ENCODE results near the gene ANAPC5.
A peak's percentile ranks its signal among the peaks of the same experiment; 100 is the strongest.
"Not testable (repeated sequence)": the region's sequence is repeated elsewhere in the genome, so short reads cannot be mapped to it uniquely, and the experiment has no call there.

ANAPC5 gene

GRCh38 chr12:121325922-121326396 lies 26.3 kb downstream of the ANAPC5 start:
- no peak for DNase-seq (ENCODE audit: low read depth, low spot score)
- peak overlapping the region; percentile 32 for H3K27ac ChIP-seq

DNA sequence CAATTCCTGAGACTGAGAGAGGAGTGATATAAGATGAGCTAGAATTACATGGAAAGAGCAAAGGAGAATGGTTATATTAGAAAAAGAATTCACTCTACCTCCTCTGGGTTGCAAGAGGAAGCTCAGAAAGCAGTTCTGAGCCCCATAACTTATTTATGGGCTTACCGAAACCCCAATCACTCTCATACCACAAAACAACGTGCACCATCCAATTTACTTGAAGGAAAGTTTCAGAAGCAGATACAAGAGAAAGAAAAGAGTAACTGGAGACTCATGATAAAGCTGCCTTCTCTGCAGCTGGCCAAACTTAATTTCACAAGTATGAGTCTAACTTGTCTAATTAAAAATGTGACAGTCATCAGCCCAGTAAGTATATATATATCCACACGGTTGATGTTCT lies 28.3 kb downstream of the ANAPC5 start:
- DNase-seq (ENCODE audit: low read depth, low spot score), result no peak
- H3K27ac ChIP-seq, result no peak overlapping the region

GRCh38 chr12:121318121-121318520 lies 34.1 kb downstream of the ANAPC5 start:
- H3K27ac ChIP-seq, result no peak overlapping the region
- DNase-seq (ENCODE audit: low read depth, low spot score), result no peak

GRCh38 chr12:121314431-121314830 lies 37.8 kb downstream of the ANAPC5 start:
- DNase-seq (ENCODE audit: low read depth, low spot score), result no peak
- H3K27ac ChIP-seq, result no peak overlapping the region

- not testable (repeated sequence) for DNase-seq (ENCODE audit: low read depth, low spot score); H3K27ac ChIP-seq
Measured at GRCh38 chr12:121310231-121310630, 42.0 kb downstream of the ANAPC5 start.

DNA sequence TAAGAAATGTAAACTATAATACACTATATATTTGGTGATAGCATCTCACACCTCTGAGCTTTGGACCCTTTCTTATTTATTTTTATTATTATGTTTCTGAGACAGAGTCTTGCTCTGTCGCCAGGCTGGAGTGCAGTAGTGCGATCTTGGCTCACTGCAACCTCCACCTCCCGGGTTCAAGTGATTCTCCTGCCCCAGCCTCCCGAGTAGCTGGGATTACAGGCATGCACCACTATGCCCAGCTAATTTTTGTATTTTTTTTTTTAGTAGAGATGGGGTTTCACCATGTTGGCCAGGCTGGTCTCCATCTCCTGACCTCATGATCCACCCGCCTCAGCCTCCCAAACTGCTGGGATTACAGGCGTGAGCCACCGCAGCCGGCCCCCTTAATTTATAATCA lies 44.8 kb downstream of the ANAPC5 start:
- DNase-seq (ENCODE audit: low read depth, low spot score); H3K27ac ChIP-seq: not testable (repeated sequence)

GRCh38 chr12:121304306-121304705 lies 47.9 kb downstream of the ANAPC5 start:
- H3K27ac ChIP-seq, result no peak overlapping the region
- no peak for DNase-seq (ENCODE audit: low read depth, low spot score)

- H3K27ac ChIP-seq, result no peak overlapping the region
- DNase-seq (ENCODE audit: low read depth, low spot score), result no peak
Measured at GRCh38 chr12:121301876-121302275, 50.3 kb downstream of the ANAPC5 start.

DNA sequence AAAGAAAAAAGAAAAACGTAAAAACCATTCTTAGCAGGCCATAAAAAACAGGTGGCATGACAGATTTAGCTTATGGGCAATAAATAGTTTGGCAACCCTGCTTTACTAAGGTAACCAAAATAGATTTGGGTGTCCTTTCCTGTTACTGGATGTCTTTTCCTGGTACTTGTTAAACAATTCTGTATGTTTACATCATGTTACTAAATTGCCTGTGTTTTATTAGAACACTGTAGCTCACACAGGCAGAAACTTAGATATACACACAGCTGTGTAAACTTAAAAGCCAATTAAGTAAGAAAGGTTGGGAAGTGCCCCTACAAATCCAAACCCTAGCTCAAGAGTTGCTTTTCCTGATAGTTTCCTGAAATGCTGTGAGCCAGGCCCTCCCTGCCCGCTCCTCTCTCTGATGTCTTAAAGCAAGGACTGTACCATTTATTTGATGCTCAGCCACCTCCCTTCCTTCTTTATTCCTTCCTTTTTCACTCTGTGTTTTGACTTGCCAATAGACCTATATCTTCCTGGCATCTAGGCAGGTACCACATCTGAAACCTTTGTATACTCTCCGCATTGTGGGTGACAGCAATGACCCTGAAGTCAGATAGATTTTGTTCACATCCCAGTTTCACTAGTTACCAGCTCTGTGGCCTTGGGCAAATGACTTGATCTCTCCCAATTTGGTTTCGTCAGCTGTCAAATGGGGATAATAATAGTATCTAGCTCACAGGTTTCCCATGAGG lies 52.0 kb downstream of the ANAPC5 start:
- no peak for DNase-seq (ENCODE audit: low read depth, low spot score)
- no peak overlapping the region for H3K27ac ChIP-seq

DNA sequence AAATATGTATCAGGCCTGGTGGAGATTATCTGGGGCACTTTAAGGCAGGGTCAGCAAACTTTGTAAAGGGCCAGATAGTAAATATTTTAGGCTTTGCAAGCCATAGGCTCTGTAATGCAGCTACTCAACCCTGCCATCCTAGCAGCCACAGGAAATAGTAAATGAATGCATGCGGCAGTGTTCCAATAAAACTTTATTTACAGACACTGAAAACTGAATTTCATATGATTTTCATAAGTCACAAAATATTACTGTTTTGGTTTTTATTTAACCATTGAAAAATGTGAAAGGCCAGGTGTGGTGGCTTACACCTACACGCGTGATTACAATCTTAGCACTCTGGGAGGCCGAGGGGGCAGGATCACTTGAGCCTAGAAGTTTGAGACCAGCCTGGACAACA lies 52.5 kb downstream of the ANAPC5 start:
- no peak for DNase-seq (ENCODE audit: low read depth, low spot score)
- no peak overlapping the region for H3K27ac ChIP-seq

- not testable (repeated sequence) for H3K27ac ChIP-seq; DNase-seq (ENCODE audit: low read depth, low spot score)
Measured at GRCh38 chr12:121298411-121298810, 53.8 kb downstream of the ANAPC5 start.

GRCh38 chr12:121297435-121297991 lies 54.7 kb downstream of the ANAPC5 start:
- DNase-seq (ENCODE audit: low read depth, low spot score), result no peak
- H3K27ac ChIP-seq, result peak overlapping the region; percentile 33

DNA sequence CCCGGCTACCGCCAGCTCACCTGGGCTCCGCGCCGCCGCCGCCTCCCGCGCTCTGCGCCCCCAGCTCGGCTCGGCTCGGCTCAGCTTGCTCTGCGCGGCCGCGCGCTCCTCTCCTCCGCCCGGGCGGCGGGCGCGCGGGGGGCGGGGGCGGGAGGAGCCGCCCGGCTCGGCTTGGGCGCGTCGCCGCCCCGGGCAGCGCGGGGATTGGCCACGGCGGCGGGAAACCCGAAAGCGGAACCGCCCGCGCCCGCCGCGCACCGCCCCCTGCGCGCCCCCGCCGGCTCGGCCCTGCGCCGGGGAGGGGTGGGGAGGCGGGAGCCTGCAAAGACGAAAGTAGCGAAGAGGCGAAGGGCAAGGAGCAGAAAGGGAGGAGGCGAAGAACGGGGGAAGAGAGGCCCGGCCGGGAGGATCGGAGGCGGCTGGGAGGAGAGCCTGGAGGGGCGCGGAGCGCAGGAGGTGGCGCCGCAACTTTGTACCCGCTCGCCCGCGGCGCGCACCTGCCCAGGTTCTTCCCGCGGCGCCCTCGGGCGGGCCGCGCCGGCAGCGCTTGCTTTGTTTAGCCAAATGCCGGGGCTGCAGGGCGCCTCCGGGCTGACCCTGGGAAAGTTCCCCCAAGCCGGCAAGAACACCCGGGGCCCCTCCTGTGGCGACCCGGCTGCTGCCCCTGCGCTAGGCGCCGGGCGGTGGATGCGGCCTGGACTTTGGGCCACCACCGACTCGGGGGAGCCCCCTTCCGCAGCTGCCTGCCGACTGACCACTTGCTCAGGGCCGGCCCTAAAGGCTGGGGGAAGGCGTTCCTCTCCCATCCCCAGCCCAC lies 55.4 kb downstream of the ANAPC5 start, which contains the start of gene CAMKK2:
Gene CAMKK2, minus strand, starts transcription at position 92 of the 817 bp plus-strand sequence. CDS start 22,183 bp downstream, outside the sequence.
- peak; percentile 12 for DNase-seq (ENCODE audit: low read depth, low spot score)
- H3K27ac ChIP-seq, result peak within 1 kb of the TSS; percentile 33

DNA sequence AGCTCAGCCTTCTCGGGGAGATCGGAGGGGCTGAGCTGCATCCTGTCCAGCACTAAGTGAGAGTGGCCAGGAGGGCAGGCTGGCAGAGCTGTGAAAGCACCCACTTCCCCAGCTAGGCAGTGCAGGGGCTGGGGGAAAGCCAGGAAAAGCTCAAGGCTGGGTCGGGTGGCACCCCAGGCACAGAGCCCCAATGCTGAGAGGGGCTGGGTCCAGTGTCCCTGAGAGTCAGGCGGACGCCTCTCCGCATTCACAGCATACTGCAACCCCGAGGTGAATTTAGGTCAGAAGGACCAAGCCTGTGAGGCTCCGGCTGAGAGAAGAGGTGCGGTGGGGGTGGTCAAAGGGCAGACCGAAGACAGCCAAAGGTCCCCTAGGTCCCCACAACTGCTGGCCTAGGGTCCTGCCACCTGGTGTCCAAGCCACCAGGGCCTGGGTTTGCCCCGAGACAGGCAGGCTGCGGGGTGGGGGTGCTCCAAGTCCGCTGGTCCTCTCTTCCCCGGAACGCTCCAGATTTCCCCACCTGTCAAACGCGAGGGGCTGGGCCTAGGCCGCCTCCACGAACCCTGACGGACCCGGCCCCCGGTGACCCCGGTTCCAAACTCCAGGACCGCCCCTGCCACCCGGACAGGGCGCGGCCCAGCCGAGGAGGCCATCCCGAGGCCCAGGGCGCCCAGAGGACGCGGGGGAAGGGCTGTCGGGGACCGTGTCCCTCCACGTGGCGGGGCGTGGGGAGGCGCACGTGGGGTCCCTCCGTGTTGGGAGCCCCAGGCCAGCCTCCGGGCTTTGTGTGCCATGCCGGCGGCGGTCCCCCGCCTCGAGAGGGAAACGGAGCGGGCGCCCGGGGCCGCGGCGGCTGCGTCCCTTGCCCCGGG lies 56.2 kb downstream of the ANAPC5 start:
- peak overlapping the region; percentile 33 for H3K27ac ChIP-seq
- no peak for DNase-seq (ENCODE audit: low read depth, low spot score)

DNA sequence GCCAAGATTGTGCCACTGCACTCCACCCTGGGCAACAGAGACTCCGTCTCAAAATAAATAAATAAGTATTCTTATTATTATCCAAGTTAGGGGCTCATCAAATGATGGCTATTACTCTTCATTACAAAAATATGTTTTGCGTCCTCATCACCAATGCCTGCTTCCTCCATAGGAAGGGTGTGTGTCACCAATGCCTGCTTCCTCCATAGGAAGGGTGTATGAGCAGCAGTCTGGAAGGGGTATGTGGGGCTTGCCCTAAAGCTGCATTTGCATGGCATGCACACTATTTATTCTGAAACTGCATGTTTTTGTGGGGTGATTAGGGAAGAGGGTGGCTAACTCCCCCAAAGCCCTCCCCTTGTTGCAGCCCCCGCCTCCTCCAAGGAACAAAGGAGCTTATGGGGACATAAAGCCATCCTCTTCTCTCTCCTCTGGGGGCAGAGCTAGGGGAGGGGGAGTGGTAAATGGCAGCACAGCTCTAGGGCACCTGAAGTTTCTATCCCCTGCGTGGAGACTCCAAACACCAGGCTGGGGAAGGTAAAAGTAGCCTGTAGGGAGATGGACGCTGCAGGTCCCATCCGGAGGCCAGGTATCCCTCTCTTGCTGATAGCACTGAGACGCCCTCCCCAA lies 57.0 kb downstream of the ANAPC5 start:
- no peak overlapping the region for H3K27ac ChIP-seq
- no peak for DNase-seq (ENCODE audit: low read depth, low spot score)

GRCh38 chr12:121294151-121294889 lies 57.9 kb downstream of the ANAPC5 start:
- H3K27ac ChIP-seq, result no peak overlapping the region
- DNase-seq (ENCODE audit: low read depth, low spot score), result no peak

DNA sequence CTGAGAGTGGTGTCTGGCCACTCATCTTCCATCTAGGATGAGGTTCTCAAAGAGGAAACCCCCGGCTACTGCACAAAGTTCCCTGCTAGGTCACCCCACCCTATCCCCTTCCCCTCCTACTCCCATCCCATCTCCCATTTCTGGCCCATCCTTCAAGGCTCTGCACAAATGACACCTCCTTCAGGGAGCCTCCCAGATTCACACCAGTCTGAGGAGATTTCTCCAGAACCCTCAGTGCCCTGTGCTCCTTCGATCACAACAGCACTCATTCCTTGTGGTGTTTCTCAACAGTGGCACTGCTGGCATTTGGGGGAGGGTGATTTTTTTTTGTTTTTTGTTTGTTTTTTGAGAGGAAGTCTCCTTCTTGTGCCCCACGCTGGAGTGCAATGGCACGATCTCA lies 58.6 kb downstream of the ANAPC5 start:
- no peak overlapping the region for H3K27ac ChIP-seq
- DNase-seq (ENCODE audit: low read depth, low spot score), result no peak

GRCh38 chr12:121290410-121290809 lies 61.8 kb downstream of the ANAPC5 start:
- H3K27ac ChIP-seq, result no peak overlapping the region

DNA sequence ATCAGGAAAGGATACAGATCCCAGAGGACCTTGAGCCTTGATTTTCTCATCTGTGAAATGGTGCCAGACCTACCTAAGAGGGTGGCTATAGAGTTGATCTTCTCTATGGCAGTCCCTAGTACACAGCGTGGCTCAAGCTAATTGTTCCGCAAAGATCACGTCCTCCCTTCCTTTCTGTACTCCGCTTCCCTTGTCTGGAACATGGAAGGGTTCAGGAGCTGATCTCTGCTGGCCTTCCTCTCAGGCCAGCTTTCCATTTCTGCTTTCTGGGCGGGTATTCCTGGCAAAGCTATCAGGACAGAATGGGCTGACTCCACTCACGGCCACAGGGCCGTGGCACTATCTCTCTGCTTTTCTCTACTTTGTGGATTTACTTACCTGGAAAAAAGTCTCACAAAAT lies 62.2 kb downstream of the ANAPC5 start:
- no peak overlapping the region for H3K27ac ChIP-seq

More at GRCh38 chr12:121290410-121290809, 61.8 kb downstream of the ANAPC5 start:
- no peak for DNase-seq (ENCODE audit: low read depth, low spot score)

More for the DNA sequence above, 62.2 kb downstream of the ANAPC5 start:
- DNase-seq (ENCODE audit: low read depth, low spot score), result no peak
